Suprapubic skin (tissue), 3 donors: ENCODE data around the gene C15orf39.

ENCODE experiments used
- CTCF ChIP-seq, 2 donors: fragments of 200-600 bp in 1 of 2; fragments of 450-650 bp in 1 of 2; sonication (generic) in 1 of 2; IDR thresholded peaks; one replicate each; pipeline ENCODE4 v1.5.1; 2016 to 2019; ENCODE audit warnings: antibody characterized with exemption in 2 of 2, mild to moderate bottlenecking in 1 of 2, moderate library complexity in 1 of 2
- POLR2A ChIP-seq, 2 donors: fragments of 450-650 bp; IDR thresholded peaks; one replicate each; pipeline ENCODE4 v1.6.1; 2017; ENCODE audit warnings: antibody characterized with exemption in 2 of 2, mild to moderate bottlenecking in 2 of 2, moderate library complexity in 2 of 2

GRCh38 chr15:75170711-75171341 is 30.9 kb upstream of the C15orf39 start:
- TF ChIP-seq POLR2A (IDR thresholded peaks at IDR 0.05) (no peak), CTCF (IDR thresholded peaks at IDR 0.05) (no peak)
